ENCODE data around the gene C10orf67.
"Not testable (repeated sequence)": the region's sequence is repeated elsewhere in the genome, so short reads cannot be mapped to it uniquely, and the experiment has no call there.

Gene C10orf67

DNA sequence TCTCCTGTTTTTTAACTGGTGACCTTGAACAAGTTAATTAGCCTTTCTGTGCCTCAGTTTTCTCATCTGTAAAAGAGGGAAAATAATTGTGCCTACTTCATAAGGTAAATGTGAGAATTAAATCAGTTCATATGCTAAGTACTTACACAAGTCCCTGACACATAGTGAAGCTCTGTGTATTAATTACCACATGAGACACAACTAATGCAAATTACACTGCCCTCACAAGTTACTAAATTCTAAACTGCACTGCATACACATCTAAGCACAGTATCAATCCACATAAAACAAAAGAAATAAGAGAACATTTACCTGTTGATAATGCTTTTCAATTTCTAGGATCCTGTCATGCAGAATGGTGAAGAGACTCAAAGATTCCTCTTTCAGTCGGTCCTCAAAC is 22.5 kb downstream of the C10orf67 start:
- DNase-seq, result no peak

DNA sequence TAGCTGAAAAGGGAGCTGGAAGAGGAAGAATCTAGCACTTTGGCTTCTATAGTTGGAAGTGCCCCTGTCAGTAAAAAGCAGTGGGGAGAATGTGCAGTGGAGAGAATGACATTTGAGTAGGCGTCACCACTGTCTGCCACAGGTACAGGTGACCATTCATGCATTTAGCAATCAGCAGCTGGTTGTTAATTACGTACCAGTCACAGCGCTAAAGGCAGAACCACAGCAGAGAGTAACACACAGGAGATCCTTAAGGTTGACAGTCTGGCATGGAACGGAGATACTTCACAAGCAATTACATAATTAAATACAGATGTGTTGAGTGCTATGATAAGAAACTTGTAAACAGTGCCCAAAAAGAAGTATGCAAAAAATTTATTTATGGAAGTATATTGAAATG is 24.8 kb downstream of the C10orf67 start:
- DNase-seq, result no peak

DNA sequence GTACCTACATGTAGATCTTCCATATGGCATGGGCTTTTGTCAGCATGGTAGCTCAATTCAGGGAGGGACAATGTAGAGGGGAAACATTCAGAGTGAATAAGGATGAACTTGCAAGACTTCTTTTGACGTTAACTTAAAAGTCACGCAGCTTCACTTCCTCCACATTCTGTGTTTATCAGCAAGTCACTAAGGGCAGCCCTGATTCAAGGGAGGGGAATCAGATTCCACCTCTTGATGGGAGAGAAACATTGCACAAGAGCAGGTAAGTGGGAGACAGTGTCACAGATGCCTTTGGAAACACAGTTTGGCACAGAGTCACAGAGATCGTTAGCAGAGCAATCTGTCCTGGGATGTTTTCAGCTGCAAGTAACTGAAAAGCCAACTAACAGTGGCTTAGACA is 26.2 kb downstream of the C10orf67 start:
- DNase-seq, result no peak

DNA sequence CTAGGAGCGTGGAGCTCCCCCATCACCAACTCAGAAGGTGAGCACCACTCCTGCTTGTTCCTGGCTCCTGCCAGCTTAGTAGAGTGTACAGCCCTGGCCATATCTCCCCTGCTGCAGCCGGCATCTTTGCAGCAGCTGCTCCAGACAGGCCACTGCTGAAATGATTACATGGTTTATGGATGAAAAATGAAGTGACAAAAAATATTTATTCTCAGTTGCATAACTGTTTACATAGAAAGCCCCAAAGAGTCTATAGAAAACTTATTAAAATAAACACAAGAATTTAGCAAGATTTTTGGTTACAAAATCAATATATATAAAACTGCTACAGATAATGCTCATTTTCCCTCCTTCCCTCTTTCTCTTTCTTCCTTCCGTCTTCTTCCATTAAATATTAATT is 27.2 kb downstream of the C10orf67 start:
- DNase-seq, result no peak

DNA sequence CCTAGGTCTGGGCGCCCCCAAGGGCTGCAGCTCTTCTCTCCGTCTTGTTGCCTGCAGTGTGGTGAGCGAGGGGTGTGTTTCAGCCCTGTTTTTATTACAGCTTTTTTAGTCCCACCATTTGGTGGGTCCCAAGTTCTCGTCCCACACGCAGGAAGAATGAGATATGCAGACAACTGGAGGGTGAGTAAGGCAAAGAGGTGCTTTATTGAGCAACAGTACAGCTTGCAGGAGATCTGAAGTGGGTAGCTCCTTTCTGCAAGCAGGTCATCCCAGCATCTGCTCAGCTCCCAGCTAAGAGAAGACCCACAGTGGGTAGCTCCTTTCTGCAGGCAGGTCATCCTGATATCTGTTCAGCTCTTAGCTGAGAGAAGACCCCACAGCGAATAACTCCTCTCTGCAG is 28.2 kb downstream of the C10orf67 start:
- DNase-seq, result no peak

DNA sequence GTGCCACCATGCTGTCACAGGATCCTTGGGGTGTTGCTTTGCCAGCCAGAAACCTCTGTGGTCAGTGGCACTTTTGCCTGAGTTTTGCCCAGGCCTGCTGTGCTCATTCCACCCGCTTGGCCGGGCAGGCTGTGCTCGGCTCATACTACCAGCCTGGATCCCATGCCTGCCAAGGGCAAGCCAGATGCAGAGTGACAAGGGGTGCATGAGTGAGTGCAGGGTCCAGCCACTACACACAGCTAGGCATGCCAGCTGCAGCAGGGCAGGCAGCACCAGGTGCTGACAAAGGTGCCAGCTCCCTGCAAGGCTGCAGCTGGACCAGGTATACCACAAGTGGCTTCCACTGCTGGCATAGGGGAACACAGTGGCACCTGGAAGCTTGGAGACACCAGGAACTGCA is 28.6 kb downstream of the C10orf67 start:
- no peak for DNase-seq

DNA sequence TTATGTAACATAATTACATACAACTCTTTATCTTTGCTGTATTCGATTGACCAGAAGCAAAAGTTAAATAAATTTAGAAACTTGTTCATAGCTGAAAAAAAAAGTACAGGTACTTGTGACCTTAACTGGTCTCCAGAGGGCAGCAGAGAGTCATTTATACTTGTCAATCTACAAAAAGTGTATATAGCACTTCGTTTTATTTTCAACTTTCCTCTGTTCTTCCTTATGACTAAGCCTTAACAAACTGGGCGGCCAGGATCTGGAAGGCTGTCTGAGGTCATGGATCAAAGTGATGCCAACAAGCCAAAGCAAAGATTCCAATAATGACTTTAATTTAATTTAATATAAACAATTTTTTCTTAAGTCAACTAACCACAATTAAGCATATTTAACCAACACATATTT is 29.8 kb downstream of the C10orf67 start:
- peak; percentile 29 for DNase-seq

DNA sequence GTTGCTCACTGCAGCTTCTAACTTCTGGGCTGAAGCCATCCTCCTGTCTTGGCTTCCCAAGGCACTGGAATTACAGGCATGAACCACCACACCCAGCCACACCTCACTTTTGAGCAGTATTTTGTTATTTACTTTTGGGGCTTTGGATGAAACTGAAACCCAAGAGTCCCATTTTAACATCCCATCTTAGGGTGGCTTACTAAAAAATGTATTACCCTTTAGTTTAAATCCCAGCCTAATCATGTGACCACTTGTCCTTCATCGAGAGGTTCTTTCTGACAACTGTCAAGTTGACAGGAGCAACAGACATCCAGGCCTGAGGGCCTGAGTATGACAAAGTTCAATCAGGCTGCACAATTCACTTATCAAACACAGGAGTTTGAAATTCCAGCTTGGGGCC is 33.6 kb downstream of the C10orf67 start:
- DNase-seq, result no peak

DNA sequence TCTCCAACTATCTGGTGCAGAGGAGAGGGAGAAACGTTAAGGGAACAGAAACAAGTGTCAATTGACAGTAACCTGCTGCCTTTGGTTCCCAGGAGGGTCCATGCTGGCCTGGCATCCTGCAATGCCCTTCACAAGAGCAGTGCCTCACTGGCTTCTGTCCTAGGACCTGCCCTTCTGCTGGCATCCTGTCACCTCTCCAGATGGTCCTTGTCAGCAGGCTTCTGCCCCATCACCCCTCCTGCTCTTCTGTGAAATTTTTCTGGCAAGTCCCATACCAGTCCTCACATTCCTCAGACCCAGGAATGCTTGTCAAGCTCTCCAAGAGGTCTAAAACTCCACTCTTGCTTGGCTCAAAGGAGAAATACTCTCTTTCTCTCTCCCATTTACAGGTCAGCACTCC is 34.2 kb downstream of the C10orf67 start:
- no peak for DNase-seq

DNA sequence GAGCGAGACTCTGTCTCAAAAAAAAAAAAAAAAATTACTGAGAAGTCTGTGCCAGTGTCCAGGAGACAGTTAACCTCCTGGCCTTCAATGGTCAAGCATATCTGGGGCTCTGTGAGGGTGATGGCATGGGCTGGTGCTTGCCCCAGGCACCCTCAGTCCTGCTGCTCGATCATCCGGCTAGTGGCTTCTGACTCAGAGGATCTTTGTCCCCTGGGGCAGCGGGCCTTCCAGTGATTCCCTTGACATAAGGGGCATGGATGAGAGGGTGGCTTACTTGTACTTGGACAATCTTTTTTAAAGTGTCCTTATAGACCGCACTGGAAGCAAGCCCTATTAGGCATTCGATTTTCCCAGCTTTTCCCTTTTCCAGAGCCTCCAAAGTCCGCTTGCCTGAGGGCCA is 44.6 kb downstream of the C10orf67 start:
- DNase-seq, result not testable (repeated sequence)

DNA sequence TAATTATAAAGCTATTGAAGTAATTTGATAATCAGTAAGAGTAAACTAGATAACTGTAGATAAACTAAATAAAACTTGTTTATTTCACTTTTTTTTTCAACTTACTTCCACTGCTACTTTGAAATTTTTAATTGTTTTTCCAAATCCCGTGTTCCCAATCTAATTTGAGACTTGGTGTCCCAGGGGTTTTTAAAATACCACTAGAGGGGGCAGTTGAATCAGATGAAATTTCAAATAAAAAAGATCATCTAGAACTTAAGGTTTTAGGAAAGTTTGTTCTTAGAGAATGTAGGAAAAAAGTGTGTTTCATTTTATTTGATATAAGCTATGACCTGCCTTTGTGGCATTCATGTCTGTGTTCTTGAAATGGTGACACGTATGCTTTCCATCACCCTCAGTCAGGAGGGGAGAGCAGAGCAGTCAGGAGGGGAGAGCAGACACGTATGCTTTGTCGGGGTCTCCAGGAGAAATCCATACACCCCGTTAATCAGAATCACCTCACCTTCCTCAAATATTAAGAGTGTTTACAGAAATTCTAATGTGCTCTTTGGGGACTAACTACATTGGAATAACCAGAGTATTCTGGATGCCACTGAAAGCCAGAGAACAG is 49.9 kb downstream of the C10orf67 start:
- DNase-seq, result no peak

DNA sequence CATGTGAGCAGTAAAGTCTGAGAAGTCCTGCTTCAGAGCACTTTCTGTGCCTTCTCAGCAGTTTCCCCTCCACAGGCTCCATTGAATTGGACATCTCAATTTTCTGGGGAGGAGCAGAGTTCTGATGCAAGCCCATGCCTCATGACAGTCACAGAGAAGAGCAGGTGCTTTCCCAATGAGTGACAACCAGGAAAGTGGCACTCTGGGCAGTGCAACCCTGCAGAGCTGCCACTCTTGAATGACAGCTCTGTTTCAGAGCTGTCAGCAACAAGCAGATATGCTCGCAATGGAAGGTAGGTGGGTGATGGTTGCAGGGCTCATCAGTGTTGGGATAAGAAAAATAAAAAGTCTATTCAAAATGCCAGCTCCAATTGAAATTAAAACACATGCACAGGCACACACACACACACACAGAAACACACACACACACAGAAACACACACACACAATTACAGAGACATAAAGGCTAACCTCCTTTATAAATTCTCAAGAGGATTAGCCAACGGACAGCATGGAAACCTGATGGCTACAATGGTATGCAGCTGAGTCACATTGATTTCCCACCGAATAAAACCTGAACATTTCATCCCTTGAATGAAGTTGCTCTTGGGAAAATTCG is 50.5 kb downstream of the C10orf67 start:
- DNase-seq, result no peak

DNA sequence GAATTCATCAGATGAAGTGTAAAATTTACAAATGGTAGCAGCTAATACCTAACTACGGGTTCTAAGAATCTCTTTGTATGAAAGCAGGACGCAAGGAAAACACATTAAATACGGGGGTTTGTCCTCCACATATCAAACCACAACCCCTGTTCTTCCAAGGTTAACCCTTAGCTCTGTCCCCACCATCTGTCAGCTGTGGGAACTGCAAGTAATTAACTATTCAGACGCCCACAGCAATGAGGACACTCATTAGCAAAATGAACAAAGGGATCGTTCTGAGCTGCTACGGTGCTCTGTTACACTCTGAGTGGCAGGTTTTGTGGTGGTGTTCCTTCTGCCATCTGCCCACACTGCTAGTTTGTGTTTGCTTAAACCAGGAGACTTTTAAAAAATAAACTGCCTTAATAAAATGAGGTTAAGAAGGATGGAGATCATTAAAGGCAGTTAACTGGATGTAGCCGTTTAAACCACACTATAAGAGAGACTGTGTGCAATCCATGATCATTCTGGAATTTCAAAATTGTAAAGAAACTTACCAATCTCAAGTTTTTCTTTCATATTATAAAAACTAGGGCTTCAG is 51.4 kb downstream of the C10orf67 start:
- DNase-seq, result peak; percentile 34

DNA sequence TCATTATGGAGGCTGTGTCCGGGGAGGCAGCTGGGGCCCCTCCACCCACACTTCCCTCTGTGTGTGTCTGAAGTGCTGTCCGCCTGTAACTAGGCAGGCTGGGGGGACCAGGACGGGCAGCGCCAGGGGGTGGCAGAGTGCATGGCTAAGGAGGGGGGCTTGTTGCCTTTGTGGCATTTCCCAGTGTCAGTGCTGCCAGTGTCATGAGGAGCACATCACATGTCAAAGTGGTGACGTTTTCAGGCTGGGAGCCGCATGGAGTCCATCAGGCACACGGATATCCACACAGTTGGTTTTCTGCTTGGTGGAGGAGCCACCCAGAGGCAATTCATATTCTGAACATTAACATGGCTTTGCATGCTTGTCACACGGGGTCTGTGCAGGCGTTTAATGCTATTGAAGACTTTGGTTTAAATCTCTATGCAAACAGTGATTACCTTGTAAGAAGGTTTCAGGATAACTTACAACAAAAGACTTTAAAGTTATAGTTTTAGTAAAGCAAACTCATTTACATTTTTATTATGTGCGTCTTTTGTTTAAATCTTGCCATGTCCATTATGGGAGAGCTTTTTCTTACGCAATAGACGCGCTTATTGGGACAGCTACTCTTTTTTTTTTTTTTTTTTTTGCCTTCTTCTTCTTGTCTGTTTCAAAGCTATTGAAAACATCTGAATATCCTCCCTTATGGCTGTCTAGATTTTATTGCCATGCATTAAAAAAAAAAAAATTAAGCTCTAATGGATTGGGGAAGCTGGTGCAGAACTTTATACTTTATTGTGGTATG is 52.9 kb downstream of the C10orf67 start:
- no peak for DNase-seq

DNA sequence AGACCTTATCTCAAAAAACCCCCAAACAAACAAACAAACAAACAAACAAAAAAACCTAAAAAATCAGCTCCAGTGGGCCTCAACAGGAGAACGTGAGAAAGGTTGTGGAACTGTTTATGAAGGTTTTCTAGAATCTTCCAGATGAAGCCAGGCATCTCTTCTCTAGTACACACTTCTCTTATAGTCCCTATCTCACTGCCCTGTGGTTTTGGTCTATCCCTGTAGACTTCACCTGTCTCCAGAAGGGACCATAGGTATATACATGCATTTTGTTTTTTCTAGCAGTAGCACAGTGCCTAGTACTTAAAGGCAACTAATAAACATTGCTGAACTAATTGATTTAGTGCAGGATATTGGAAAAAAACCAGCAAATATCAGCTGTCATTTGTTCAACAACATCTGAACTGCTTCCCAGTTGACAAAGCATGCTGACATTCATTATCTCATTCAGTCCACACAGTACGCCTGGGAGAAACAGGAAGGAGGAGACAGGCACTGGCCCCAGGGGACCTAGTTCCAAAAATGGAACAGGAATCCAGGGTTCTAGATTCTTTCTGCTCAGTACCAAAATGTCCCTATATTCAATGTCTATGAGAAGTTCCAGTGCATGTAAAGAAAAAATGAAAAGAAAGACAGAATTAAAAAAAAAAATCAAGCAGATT is 59.8 kb downstream of the C10orf67 start:
- DNase-seq, result no peak

DNA sequence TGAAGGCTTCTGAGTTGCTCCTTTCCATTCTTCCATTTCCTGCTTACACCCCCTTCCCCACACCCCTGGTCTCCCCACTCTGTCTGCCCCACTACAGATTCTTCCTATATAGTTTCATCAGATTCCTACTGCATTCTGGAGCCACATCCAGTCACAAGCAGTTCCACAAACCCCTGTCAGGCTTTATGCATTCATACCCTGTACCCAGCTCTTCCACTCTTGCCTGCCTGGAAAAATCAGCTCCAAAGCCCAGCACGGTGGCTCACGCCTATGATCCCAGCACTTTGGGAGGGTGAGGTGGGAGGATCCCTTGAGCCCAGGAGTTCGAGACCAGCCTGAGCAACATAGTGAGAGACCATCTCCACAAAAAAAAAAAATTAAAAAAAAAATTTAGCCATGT is 60.4 kb downstream of the C10orf67 start:
- DNase-seq, result no peak

DNA sequence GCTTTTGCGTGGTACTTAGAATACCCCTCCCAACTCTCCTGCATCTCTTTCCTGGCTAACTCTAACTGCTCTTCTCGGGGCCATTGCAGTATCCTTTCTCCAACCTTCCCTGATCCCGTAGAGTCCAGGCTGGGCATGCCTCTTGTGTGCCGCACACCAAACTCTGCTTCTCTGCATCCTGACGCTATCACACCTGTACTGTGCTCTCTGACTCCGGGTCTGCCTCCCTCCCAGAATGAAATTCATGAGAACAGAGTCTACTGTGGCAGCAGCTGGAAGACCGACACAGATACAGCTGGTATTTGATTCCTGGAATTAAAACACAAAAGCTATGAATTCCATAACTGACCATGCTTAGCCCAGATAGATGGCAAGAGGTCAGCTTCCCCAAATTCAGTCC is 60.9 kb downstream of the C10orf67 start:
- DNase-seq, result no peak

DNA sequence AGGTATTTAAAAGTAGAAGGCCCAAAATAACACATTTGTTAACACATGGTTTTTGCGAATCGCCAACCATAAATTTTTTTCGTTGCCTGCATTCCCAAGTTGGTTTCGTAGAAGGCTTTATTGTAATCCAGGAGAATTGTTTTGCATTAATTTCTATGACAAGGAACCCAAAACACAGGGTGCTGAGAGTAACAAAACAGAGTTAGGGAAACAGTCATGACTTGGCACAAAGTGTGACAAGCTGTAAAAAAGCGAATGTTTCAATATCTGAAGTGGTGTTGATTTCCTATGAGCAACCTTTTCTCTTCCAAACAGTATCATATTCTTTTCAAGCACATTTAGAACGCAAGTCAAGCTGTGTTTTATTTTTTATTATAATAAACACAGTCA is 63.6 kb downstream of the C10orf67 start:
- DNase-seq, result no peak

DNA sequence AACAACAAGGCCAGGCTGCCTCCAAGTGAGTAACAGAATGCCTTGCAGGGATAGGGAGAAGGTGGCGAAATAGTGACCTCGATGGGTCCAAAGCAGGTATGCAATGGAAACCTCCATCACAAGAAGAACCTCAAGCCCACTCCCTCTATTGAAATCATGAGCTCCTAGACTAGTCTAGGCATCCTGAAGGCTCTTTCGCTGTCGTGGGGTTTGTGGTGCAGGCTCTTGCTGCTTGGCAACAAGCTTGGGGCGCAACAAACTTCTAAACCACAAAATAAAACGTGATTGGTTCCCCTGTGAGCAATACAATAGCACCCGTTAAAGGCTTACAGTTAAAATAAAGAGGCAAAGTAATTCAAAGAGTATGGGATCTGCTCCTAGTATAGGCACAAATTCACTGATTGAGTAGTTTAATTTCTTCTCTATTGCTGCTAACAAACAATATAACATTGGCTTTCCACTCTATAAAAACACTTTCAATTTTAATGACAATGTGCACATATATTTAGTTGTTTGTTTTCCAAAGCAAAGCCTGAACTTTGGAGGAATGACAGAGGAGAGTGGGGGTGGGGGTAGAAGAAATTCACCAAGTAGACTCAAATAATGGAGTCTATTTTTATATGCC is 64.1 kb downstream of the C10orf67 start:
- no peak for DNase-seq

DNA sequence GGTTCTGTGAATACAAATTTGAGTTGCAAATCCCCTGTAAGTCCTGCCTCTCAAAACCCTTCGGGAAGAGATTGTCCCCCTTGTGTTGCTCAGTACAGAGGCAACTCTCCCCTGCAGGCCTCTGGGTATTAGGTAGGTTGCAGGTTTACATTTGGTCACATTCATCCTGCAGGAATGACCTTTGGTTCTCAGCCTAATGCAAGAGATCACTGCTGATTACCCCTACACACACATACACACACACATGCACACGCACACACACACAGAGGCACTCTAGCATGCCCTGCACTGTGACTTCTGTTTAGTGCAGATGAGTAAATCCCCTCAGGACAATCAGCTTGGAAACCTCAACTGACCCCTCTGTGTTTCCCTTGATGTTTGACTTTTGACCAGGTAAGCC is 69.2 kb downstream of the C10orf67 start:
- DNase-seq, result no peak

DNA sequence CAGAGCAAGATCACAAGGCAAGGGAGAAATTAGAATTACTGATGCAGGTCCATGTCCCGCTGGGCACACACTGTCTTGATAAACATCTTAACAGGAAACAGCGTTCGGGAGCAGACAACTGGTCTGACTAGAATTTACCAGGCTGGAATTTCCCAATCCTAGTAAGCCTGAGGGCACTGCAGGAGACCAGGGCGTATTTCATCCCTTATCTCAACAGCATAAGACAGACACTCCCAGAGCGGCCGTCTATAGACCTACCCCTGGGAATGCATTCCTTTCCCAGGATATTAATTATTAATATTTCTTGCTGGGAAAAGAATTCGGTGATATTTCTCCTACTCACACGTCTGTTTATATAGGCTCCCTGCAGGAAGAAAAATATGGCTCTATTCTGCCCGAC is 70.4 kb downstream of the C10orf67 start:
- not testable (repeated sequence) for DNase-seq

DNA sequence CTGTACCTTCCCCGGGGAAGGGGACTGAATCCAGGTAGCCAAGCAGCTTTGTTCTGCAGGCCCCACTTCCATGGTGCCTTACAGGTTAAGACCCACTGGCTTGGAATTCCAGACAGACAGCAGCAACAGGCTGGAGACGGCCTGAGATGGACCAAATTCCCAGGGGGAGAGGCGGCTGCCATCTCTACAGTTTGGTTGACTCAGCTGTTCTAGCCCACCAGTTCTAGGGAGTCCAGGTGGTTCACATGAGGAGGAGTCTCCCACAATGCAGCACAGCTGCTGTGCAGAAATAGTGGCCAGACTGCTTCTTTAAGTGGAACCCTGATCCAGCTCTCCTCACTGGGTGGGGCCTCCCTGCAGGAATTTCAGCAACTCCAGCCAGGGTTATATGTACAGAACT is 74.1 kb downstream of the C10orf67 start:
- DNase-seq, result no peak

Measured in NCI-H1092 (cell line).